Measurements from ENCODE around the gene ADGRV1. TPM values are rescaled to one million over a fixed set of nuclear protein-coding genes. Genes with fewer than 3 reads are reported as not detected.

Gene ADGRV1
- total RNA-seq, 4 donors from 2014 or later = 6.0 to 37.0 (median 10.6) TPM

DNA sequence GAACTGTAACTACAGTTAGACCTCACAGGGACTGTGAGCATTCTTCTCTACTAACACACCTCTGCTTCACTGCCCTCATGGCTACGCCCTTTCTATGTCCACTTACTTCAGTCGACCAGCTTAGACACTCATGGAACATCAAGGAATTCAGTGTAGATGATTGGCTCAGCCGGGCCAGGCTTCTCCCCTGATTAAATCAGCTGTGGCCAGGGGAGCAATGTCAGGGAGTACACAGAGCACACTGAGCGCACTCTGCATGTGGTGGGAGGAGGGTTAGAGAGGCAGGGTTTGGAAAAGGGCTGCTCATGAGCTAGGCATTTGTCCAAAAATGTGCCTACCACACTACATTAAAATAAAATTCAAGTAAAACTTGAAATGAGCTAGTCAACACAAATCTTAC lies 424.0 kb downstream of the ADGRV1 start:
- TF ChIP-seq, protein P1, sequence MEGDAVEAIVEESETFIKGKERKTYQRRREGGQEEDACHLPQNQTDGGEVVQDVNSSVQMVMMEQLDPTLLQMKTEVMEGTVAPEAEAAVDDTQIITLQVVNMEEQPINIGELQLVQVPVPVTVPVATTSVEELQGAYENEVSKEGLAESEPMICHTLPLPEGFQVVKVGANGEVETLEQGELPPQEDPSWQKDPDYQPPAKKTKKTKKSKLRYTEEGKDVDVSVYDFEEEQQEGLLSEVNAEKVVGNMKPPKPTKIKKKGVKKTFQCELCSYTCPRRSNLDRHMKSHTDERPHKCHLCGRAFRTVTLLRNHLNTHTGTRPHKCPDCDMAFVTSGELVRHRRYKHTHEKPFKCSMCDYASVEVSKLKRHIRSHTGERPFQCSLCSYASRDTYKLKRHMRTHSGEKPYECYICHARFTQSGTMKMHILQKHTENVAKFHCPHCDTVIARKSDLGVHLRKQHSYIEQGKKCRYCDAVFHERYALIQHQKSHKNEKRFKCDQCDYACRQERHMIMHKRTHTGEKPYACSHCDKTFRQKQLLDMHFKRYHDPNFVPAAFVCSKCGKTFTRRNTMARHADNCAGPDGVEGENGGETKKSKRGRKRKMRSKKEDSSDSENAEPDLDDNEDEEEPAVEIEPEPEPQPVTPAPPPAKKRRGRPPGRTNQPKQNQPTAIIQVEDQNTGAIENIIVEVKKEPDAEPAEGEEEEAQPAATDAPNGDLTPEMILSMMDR (IDR thresholded peaks at IDR 0.05) = no peak
- TF ChIP-seq EP300 (IDR thresholded peaks at IDR 0.05; ENCODE audit: low read depth) = no peak
- no peak for TF ChIP-seq POLR2A (IDR thresholded peaks at IDR 0.05)
- no peak for TF ChIP-seq POLR2AphosphoS5 (IDR thresholded peaks at IDR 0.05)
- intact Hi-C loops (cut with DNase I; ENCODE audit: low total_unique reads) = no loop called here
- Histone ChIP-seq H3K4me1 (no peaks in the 10 kb centered on the region), H3K27me3 (no peaks in the 10 kb centered on the region), H3K4me3 (no peak overlapping the region), H3K36me3 (no peaks in the 10 kb centered on the region), H3K27ac (no peak overlapping the region), H3K9me3 (no peaks in the 10 kb centered on the region)
- in situ Hi-C loops (cut with MboI; ENCODE audit: low pct_ligation_motif_present in 1 of 4, low pct_unique_long_range_greater_than_20kb in 1 of 4, low sequenced_read_pairs in 3 of 4) = no loop called here
- DNase-seq = no peak
- WGBS, 2 donors (ENCODE audit: low coverage in 1 of 2) = 64% methylated on average over 4 of the region's 4 CpGs; no CpG with 5 or more reads in 1 of the 2 donors

DNA sequence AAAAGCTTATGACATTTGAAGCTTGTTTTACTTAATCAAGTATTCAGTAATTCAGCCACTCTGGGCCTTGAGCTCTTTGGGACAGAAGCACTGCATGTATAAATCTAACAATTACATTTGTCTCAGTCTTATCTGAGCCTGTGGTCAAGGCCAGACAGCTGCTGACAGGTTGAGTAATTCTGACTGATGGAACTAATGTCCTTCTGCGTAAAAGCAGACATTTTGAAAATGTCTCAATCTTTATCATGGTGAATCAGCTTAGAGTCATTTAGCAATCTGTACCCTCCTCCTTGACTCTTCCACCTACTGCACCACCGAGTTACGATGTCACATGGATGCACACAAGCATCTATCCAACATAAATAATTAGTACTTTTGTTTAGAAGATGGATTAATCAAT lies 424.6 kb downstream of the ADGRV1 start:
- TF ChIP-seq POLR2AphosphoS5 (IDR thresholded peaks at IDR 0.05) (no peak), EP300 (IDR thresholded peaks at IDR 0.05; ENCODE audit: low read depth) (no peak), POLR2A (IDR thresholded peaks at IDR 0.05) (no peak)
- TF ChIP-seq, protein P1 (IDR thresholded peaks at IDR 0.05) = no peak
- no peaks in the 10 kb centered on the region for H3K27me3 ChIP-seq
- intact Hi-C loops (cut with DNase I; ENCODE audit: low total_unique reads) (no loop called here), in situ Hi-C loops (cut with MboI; ENCODE audit: low pct_ligation_motif_present in 1 of 4, low pct_unique_long_range_greater_than_20kb in 1 of 4, low sequenced_read_pairs in 3 of 4) (no loop called here)
- 68 to 83% methylated on average over 3 of the region's 3 CpGs for WGBS, 2 donors (ENCODE audit: low coverage in 1 of 2)
- no peaks in the 10 kb centered on the region for H3K9me3 ChIP-seq
- H3K4me3 ChIP-seq = no peak overlapping the region
- DNase-seq = no peak
- no peaks in the 10 kb centered on the region for H3K36me3 ChIP-seq
- no peak overlapping the region for H3K27ac ChIP-seq
- no peaks in the 10 kb centered on the region for H3K4me1 ChIP-seq

DNA sequence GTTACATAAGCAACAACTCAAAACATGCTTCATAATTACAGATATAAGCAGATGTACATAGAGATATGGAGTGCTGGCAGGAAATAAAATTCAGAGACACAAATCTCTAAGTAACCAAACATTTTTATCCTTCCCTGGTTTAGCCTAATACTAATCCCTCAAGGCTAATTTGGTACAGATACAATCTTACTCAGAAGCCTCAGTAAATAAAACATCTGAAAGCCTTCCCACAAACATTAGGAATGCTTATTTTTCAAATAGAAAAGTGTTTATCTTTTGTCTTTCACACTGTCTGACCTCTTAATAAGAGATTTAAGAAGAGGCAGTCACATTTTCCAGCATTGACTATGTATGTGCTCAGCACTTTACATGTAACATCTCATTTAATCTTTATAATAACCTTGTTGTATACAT lies 425.1 kb downstream of the ADGRV1 start:
- in situ Hi-C loops (cut with MboI; ENCODE audit: low pct_ligation_motif_present in 1 of 4, low pct_unique_long_range_greater_than_20kb in 1 of 4, low sequenced_read_pairs in 3 of 4) = no loop called here
- no peak overlapping the region for H3K4me3 ChIP-seq
- H3K27ac ChIP-seq = no peak overlapping the region
- no peak for DNase-seq
- H3K4me1 ChIP-seq = no peaks in the 10 kb centered on the region
- no peaks in the 10 kb centered on the region for H3K27me3 ChIP-seq
- H3K9me3 ChIP-seq = no peaks in the 10 kb centered on the region
- TF ChIP-seq EP300 (IDR thresholded peaks at IDR 0.05; ENCODE audit: low read depth) = no peak
- no peak for TF ChIP-seq POLR2AphosphoS5 (IDR thresholded peaks at IDR 0.05)
- TF ChIP-seq, protein P1 (IDR thresholded peaks at IDR 0.05) = no peak
- no peak for TF ChIP-seq POLR2A (IDR thresholded peaks at IDR 0.05)
- no peaks in the 10 kb centered on the region for H3K36me3 ChIP-seq
- intact Hi-C loops (cut with DNase I; ENCODE audit: low total_unique reads) = no loop called here

DNA sequence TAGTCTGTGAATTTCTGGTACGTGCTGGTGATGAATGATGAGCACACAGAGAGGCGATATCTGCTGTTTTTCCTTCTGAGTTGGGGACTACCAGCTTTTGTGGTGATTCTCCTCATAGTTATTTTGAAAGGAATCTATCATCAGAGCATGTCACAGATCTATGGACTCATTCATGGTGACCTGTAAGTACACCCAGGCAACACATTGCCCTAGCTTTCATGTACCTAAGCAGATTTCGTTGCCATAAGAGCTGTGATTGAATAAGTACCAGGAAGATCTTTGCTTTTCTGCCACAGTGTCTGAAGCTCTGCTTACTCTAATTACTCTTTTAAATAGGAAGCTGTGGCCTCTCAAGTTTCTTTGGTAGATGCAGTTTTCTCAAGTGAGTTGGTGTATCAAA lies 426.7 kb downstream of the ADGRV1 start:
- no peak for TF ChIP-seq POLR2AphosphoS5 (IDR thresholded peaks at IDR 0.05)
- TF ChIP-seq EP300 (IDR thresholded peaks at IDR 0.05; ENCODE audit: low read depth) = no peak
- no peak for TF ChIP-seq POLR2A (IDR thresholded peaks at IDR 0.05)
- TF ChIP-seq, protein P1 (IDR thresholded peaks at IDR 0.05) = no peak
- Histone ChIP-seq H3K4me1 (no peaks in the 10 kb centered on the region), H3K36me3 (no peaks in the 10 kb centered on the region), H3K9me3 (no peaks in the 10 kb centered on the region), H3K27me3 (no peaks in the 10 kb centered on the region), H3K27ac (no peak overlapping the region), H3K4me3 (no peak overlapping the region)
- in situ Hi-C loops (cut with MboI; ENCODE audit: low pct_ligation_motif_present in 1 of 4, low pct_unique_long_range_greater_than_20kb in 1 of 4, low sequenced_read_pairs in 3 of 4) = no loop called here
- no peak for DNase-seq
- intact Hi-C loops (cut with DNase I; ENCODE audit: low total_unique reads) = no loop called here
- 75 to 77% methylated on average over 3 of the region's 3 CpGs for WGBS, 2 donors (ENCODE audit: low coverage in 1 of 2)
